Brain microvascular endothelial cell (primary cell): ENCODE results near the gene IGLON5.

Source experiments
- DNase-seq: peaks from one replicate; pipeline ENCODE4 v3.0.0-alpha.2; 2020
- H3K27ac ChIP-seq: fragments of 250-450 bp; sonication (Bioruptor Pico); 2 replicates; pipeline ENCODE4 v1.5.1; 2020; ENCODE audit warnings: mild to moderate bottlenecking, moderate library complexity
- H3K27me3 ChIP-seq: fragments of 250-450 bp; sonication (Bioruptor Pico); replicated peaks from 2 replicates; pipeline ENCODE4 v1.5.1; 2020; ENCODE audit warnings: mild to moderate bottlenecking
- H3K36me3 ChIP-seq: fragments of 250-450 bp; sonication (Bioruptor Pico); replicated peaks from 2 replicates; pipeline ENCODE4 v1.5.1; 2020; ENCODE audit warnings: mild to moderate bottlenecking
- H3K4me3 ChIP-seq: 2 replicates; pipeline ENCODE4 v1.5.1; 2011; ENCODE audit warnings: low read depth, mild to moderate bottlenecking, control low read depth, low read length, moderate library complexity
- CTCF ChIP-seq: IDR thresholded peaks from 2 replicates; pipeline ENCODE4 v1.5.1; 2011; ENCODE audit warnings: low read depth, mild to moderate bottlenecking, moderate library complexity, low read length, control low read depth, inconsistent platforms; ENCODE audit errors: missing control alignments
- in situ Hi-C: cut with HindIII; loops from 2 replicates; pipeline ENCODE4 v1.10.0; 2017; ENCODE audit warnings: low sequenced_read_pairs, low pct_ligation_motif_present

IGLON5 gene

GRCh38 chr19:51365965-51366388 lies 54.5 kb downstream of the IGLON5 start, which contains the start of gene ETFB:
Gene ETFB (minus strand): TSS chr19:51366388. CDS start chr19:51366326, 62 bp downstream.
- H3K27me3 ChIP-seq: no peaks in the 10 kb centered on the region
- DNase-seq: no peak
- TF ChIP-seq CTCF: no peak
- peak within 1 kb of the TSS; percentile 85 for H3K27ac ChIP-seq
- in situ Hi-C loops: no loop called here
- H3K36me3 ChIP-seq: no peaks in the 10 kb centered on the region
- H3K4me3 ChIP-seq: peak within 1 kb of the TSS; percentile 87

- H3K4me3 ChIP-seq: peak overlapping the region; percentile 87
- no peaks in the 10 kb centered on the region for H3K27me3 ChIP-seq
- no peaks in the 10 kb centered on the region for H3K36me3 ChIP-seq
- peak; percentile 97 for DNase-seq
- in situ Hi-C loops: no loop called here
- no peak for TF ChIP-seq CTCF
- H3K27ac ChIP-seq: peak overlapping the region; percentile 85
These were observed 55.2 kb downstream of the IGLON5 start for GRCh38 chr19:51366389-51367254.

- Histone ChIP-seq H3K27me3 (no peaks in the 10 kb centered on the region), H3K36me3 (no peaks in the 10 kb centered on the region), H3K27ac (peak overlapping the region; percentile 76), H3K4me3 (peak overlapping the region; percentile 64)
- no peak for DNase-seq
- in situ Hi-C loops: no loop called here
- TF ChIP-seq CTCF: no peak
These were observed 55.8 kb downstream of the IGLON5 start for GRCh38 chr19:51367255-51367564.

GRCh38 chr19:51367565-51368365 lies 56.3 kb downstream of the IGLON5 start:
- no peaks in the 10 kb centered on the region for H3K27me3 ChIP-seq
- peak overlapping the region; percentile 83 for H3K27ac ChIP-seq
- H3K36me3 ChIP-seq: no peaks in the 10 kb centered on the region
- no peak for TF ChIP-seq CTCF
- peak overlapping the region; percentile 74 for H3K4me3 ChIP-seq
- peak; percentile 99 for DNase-seq
- in situ Hi-C loops: no loop called here

GRCh38 chr19:51368366-51369282 lies 57.2 kb downstream of the IGLON5 start, which contains the start of gene CLDND2:
Gene CLDND2 (minus strand): TSS chr19:51369003. CDS start chr19:51368577, 426 bp downstream.
- peak within 1 kb of the TSS; percentile 83 for H3K27ac ChIP-seq
- H3K36me3 ChIP-seq: no peaks in the 10 kb centered on the region
- H3K4me3 ChIP-seq: peak within 1 kb of the TSS; percentile 74
- no peak for TF ChIP-seq CTCF
- in situ Hi-C loops: no loop called here
- no peak for DNase-seq
- H3K27me3 ChIP-seq: no peaks in the 10 kb centered on the region
